Measurements from ENCODE around the gene TMBIM4.
"Not testable (repeated sequence)": the region's sequence is repeated elsewhere in the genome, so short reads cannot be mapped to it uniquely, and the experiment has no call there.

TMBIM4 gene

GRCh38 chr12:66182956-66183355 is 13.2 kb upstream of the TMBIM4 start:
- DNase-seq: no peak

- DNase-seq: no peak
Observed at GRCh38 chr12:66176105-66176900, 6.5 kb upstream of the TMBIM4 start.

- DNase-seq: not testable (repeated sequence)
Observed at GRCh38 chr12:66174391-66175325, 4.9 kb upstream of the TMBIM4 start.

- DNase-seq: no peak
Observed at GRCh38 chr12:66170606-66171005, 810 bp upstream of the TMBIM4 start.

- no peak for DNase-seq
Observed at GRCh38 chr12:66168410-66168809, 1.4 kb downstream of the TMBIM4 start.

GRCh38 chr12:66166561-66166960 is 3.2 kb downstream of the TMBIM4 start:
- no peak for DNase-seq

GRCh38 chr12:66165141-66165540 is 4.7 kb downstream of the TMBIM4 start:
- DNase-seq: no peak

- DNase-seq: no peak
Observed at GRCh38 chr12:66164349-66164821, 5.4 kb downstream of the TMBIM4 start.

GRCh38 chr12:66163289-66163688 is 6.5 kb downstream of the TMBIM4 start:
- DNase-seq: no peak

- no peak for DNase-seq
Observed at GRCh38 chr12:66162701-66163100, 7.1 kb downstream of the TMBIM4 start.

GRCh38 chr12:66160704-66161103 is 9.1 kb downstream of the TMBIM4 start:
- DNase-seq: no peak

- DNase-seq: no peak
Observed at GRCh38 chr12:66159123-66159522, 10.7 kb downstream of the TMBIM4 start.

GRCh38 chr12:66156654-66157053 is 13.1 kb downstream of the TMBIM4 start:
- no peak for DNase-seq

- DNase-seq: no peak
Observed at GRCh38 chr12:66154776-66155175, 15.0 kb downstream of the TMBIM4 start.

GRCh38 chr12:66152732-66153131 is 17.1 kb downstream of the TMBIM4 start:
- no peak for DNase-seq

- peak in 1 of 2 donors; percentile 48 for DNase-seq
Observed at GRCh38 chr12:66149702-66150398, 19.9 kb downstream of the TMBIM4 start.

- DNase-seq: peak; percentile 11 to 15
Observed at GRCh38 chr12:66144791-66145754, 24.7 kb downstream of the TMBIM4 start.

GRCh38 chr12:66143868-66144267 is 25.9 kb downstream of the TMBIM4 start:
- no peak for DNase-seq

GRCh38 chr12:66142826-66143225 is 27.0 kb downstream of the TMBIM4 start:
- no peak for DNase-seq

GRCh38 chr12:66141299-66141698 is 28.5 kb downstream of the TMBIM4 start:
- DNase-seq: no peak

- no peak for DNase-seq
Observed at GRCh38 chr12:66140731-66141130, 29.1 kb downstream of the TMBIM4 start.

- no peak for DNase-seq
Observed at GRCh38 chr12:66139328-66139727, 30.5 kb downstream of the TMBIM4 start.
